Heart left ventricle (tissue), 16 donors: ENCODE results near the gene GPR173. TPM values are rescaled to one million over a fixed set of nuclear protein-coding genes. Genes with fewer than 3 reads are reported as not detected.

Source experiments
- ATAC-seq, 4 donors: fragments of 200-7000 bp; cut with Tn5 transposase; one replicate each; pipeline ENCODE4 v1.9.1; 2020 to 2022; ENCODE audit warnings: moderate library complexity in 4 of 4, mild to moderate bottlenecking in 3 of 4, moderate number of reproducible peaks in 1 of 4
- DNase-seq, 5 donors: peaks; one replicate each; pipeline ENCODE4 v3.0.0-alpha.2; 2020
- H3K27ac ChIP-seq, 12 donors: fragments of 200-600 bp; sonication (generic) in 4 of 12; one replicate each; pipeline versions ENCODE4 v1.5.0 to v1.8.0; 2016 to 2022; ENCODE audit warnings: mild to moderate bottlenecking in 2 of 12
- H3K27me3 ChIP-seq, 9 donors: fragments of 200-600 bp; sonication (generic) in 2 of 9; one replicate each; pipeline versions ENCODE4 v1.5.1 to v1.8.0; 2016 to 2022; ENCODE audit warnings: mild to moderate bottlenecking in 3 of 9
- H3K36me3 ChIP-seq, 9 donors: fragments of 200-600 bp; sonication (generic) in 2 of 9; one replicate each; pipeline versions ENCODE4 v1.5.0 to v1.8.0; 2018 to 2022; ENCODE audit warnings: mild to moderate bottlenecking in 2 of 9
- H3K4me1 ChIP-seq, 12 donors: fragments of 200-600 bp; sonication (generic) in 4 of 12; one replicate each; pipeline versions ENCODE4 v1.5.0 to v1.8.0; 2016 to 2022; ENCODE audit warnings: mild to moderate bottlenecking in 3 of 12
- H3K4me3 ChIP-seq, 12 donors: fragments of 200-600 bp; sonication (generic) in 4 of 12; one replicate each; pipeline versions ENCODE4 v1.5.0 to v1.8.0; 2017 to 2022; ENCODE audit warnings: mild to moderate bottlenecking in 9 of 12, moderate library complexity in 4 of 12
- H3K9me3 ChIP-seq, 12 donors: fragments of 200-600 bp; sonication (generic) in 4 of 12; one replicate each; pipeline versions ENCODE4 v1.5.0 to v1.8.0; 2016 to 2022; ENCODE audit warnings: mild to moderate bottlenecking in 1 of 12
- CTCF ChIP-seq, 12 donors: fragments of 200-600 bp; sonication (generic) in 4 of 12; IDR thresholded peaks; one replicate each; pipeline versions ENCODE4 v1.5.0 to v1.8.0; 2018 to 2022; ENCODE audit warnings: antibody characterized with exemption in 12 of 12, mild to moderate bottlenecking in 5 of 12
- POLR2A ChIP-seq, 2 donors: fragments of 450-650 bp; IDR thresholded peaks; one replicate each; pipeline ENCODE4 v1.6.1; 2017; ENCODE audit warnings: antibody characterized with exemption in 2 of 2, mild to moderate bottlenecking in 2 of 2, moderate library complexity in 2 of 2
- WGBS, 4 donors: extraction: QIAGEN DNeasy Blood & Tissue Kit in 2 of 4; methylation state at CpG; one replicate each; pipeline versions ENCODE4 v1.1.5 to v1.1.7; 2013 to 2018; 5-methylcytosine and 5-hydroxymethylcytosine counted together
- intact Hi-C, 10 donors: fragments of 100-400 bp; cut with DNase I; formaldehyde crosslinking; loops; one replicate each; pipeline versions ENCODE4 v1.11.1 to v1.14.2; 2022
- polyA plus RNA-seq, 2 donors: library from polyadenylated mRNA; stranded (reverse); fragments of 200-250 nt; gene quantifications; one replicate each; pipeline ENCODE4 v1.2.3, GENCODE V29; 2013
- total RNA-seq, 9 donors: library from RNA; depleted of rRNA in 2 of 9; stranded (reverse); fragments of >200 nt in 2 of 9; fragmentation: NEBNext Ultra II Directional in 3 of 9; extraction: Animal tissue kit (Norgen Biotek cat#: 25700) in 3 of 9; gene quantifications; one replicate each; pipeline versions ENCODE4 v1.1.0 to v1.2.4, GENCODE V29; 2016 to 2023
- donor health status: ischemic (EF 13 %, LVEDD 7.1; RV severe dilation, severe dysfunction).
- donor health status: healthy with polysubstance abuse.
- donor health status: DM: no; HTN: yes; CAD: no.
- donor health status: DM: no; HTN: no; CAD: no.
- donor health status: ischemic (EF 25% LVEDD 6.9; RV normal size, moderate dysfunction).
- donor health status: ischemic (EF 25% LVEDD 5.7; RV mildly dilated, moderate dysfunction).
- donor health status: healthy.
- donor health status: DM: yes; HTN: yes; CAD: no.
- donor health status: ischemic (EF 35%, LVEDD 5.7; RV mildly dilated, moderate dysfunction).
- donor health status: nonischemic (EF 11% LVEDD 7.7; RV severe dilation, severe dysfunction).
- donor health status: DM: yes; HTN: yes; CAD: no.
- donor health status: PGD.
- donor health status: ischemic (EF 29% LVEDD 5.4; RV normal size, mild dysfunction).
- donor health status: nonischemic (EF 23%, LVEDD 6.1; RV moderate dilation, normal function).

GPR173 gene
- total and polyA plus RNA-seq, 11 donors = 0.32 to 2.6 (median 0.75) TPM

DNA sequence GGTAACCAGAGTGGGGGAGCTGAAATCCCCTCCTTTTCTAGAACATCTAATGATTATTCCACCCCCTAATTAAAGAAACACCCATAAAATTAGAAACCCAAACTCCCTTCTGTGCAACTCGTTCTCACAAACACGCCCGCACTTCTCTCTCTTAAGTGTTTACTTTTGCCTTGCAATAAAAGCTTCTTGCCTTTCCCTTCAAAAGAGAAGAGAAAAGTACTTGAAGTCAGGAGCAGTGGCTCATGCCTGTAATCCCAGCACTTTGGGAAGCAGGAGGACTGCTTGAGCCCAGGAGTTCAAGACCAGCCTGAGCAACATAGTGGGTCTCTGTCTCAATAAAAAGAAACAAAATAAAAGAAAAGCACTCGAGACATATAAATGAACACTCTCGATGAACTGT is 3.6 kb upstream of the GPR173 start:
- WGBS, 4 donors = 83 to 87% (median 84%) methylated on average over 5 of the region's 5 CpGs
- Histone ChIP-seq H3K9me3 (no peaks in the 10 kb centered on the region), H3K4me3 (no peak overlapping the region), H3K27ac (no peak overlapping the region), H3K27me3 (peaks cover 0 to 33% (median 0%) of the 10 kb centered on the region in 9 donors), H3K36me3 (no peaks in the 10 kb centered on the region), H3K4me1 (peaks cover 0 to 5% (median 0%) of the 10 kb centered on the region in 12 donors)
- DNase-seq = no peak
- no peak for ATAC-seq
- TF ChIP-seq CTCF (IDR thresholded peaks at IDR 0.05) = no peak
- no peak for TF ChIP-seq POLR2A (IDR thresholded peaks at IDR 0.05)
- intact Hi-C loops = no loop called here

DNA sequence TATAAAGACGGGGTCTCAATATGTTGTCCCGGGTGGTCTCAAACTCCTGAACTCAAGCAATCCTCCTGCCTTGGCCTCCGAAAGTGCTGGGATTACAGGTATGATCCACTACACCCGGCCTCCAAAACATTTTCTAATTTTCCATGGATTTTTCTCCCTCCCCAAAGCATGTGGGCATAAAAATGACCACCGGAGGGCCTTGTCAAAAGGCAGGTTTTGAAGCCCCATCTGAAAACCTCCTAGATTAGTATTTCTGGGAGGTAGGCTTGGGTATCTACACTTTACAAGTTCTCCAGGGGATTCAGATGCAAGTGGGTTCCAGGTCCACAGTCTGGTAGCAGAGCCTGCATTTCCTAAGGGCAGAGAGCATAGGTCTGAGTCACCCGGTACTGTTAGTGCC is 1.4 kb upstream of the GPR173 start:
- DNase-seq (no peak), ATAC-seq (no peak)
- intact Hi-C loops = no loop called here
- H3K4me3 ChIP-seq = no peak overlapping the region
- no peak overlapping the region for H3K27ac ChIP-seq
- H3K4me1 ChIP-seq = peaks cover 0 to 5% (median 0%) of the 10 kb centered on the region in 12 donors
- H3K27me3 ChIP-seq = peaks cover 0 to 18% (median 0%) of the 10 kb centered on the region in 9 donors
- 86 to 93% (median 92%) methylated on average over 6 of the region's 6 CpGs for WGBS, 4 donors
- no peak for TF ChIP-seq POLR2A (IDR thresholded peaks at IDR 0.05)
- TF ChIP-seq CTCF (IDR thresholded peaks at IDR 0.05) = no peak
- no peaks in the 10 kb centered on the region for H3K9me3 ChIP-seq
- H3K36me3 ChIP-seq = no peaks in the 10 kb centered on the region

- 13 to 39% (median 29%) methylated on average over 5 to 8 of the region's 8 CpGs for whole genome bisulfite sequencing, 4 donors
- DNase-seq = no peak
- TF ChIP-seq POLR2A (IDR thresholded peaks at IDR 0.05) (no peak), CTCF (IDR thresholded peaks at IDR 0.05) (no peak)
- Histone ChIP-seq H3K36me3 (no peaks in the 10 kb centered on the region), H3K4me3 (peak overlapping the region in 11 of 12 donors; percentile 9 to 63 (median 46)), H3K9me3 (no peaks in the 10 kb centered on the region), H3K27me3 (peaks cover 0 to 10% (median 0%) of the 10 kb centered on the region in 9 donors), H3K27ac (no peak overlapping the region), H3K4me1 (peaks cover 0 to 5% (median 0%) of the 10 kb centered on the region in 12 donors)
- no peak for ATAC-seq
- intact Hi-C loops = no loop called here
Observed at GRCh38 chrX:53049127-53049517, 533 bp downstream of the GPR173 start.

- intact Hi-C loops = no loop called here
- WGBS, 4 donors = 82 to 88% (median 87%) methylated on average over 6 of the region's 6 CpGs
- DNase-seq (no peak), ATAC-seq (no peak)
- Histone ChIP-seq H3K36me3 (no peaks in the 10 kb centered on the region), H3K4me1 (peaks cover 0 to 5% (median 0%) of the 10 kb centered on the region in 12 donors), H3K4me3 (no peak overlapping the region), H3K9me3 (no peaks in the 10 kb centered on the region), H3K27ac (no peak overlapping the region), H3K27me3 (peaks cover 0 to 10% (median 0%) of the 10 kb centered on the region in 9 donors)
- TF ChIP-seq POLR2A (IDR thresholded peaks at IDR 0.05) = no peak
- no peak for TF ChIP-seq CTCF (IDR thresholded peaks at IDR 0.05)
Observed at GRCh38 chrX:53050841-53051240, 2.3 kb downstream of the GPR173 start.
